Liver (tissue), 9 donors: ENCODE measurements around the gene UGT3A1. TPM values are rescaled to one million over a fixed set of nuclear protein-coding genes. Genes with fewer than 3 reads are reported as not detected.

Experiments
- DNase-seq: peaks from one replicate; pipeline ENCODE4 v3.0.0-alpha.2; 2017; ENCODE audit warnings: low spot score
- H3K27ac ChIP-seq, 2 donors: one replicate each; pipeline ENCODE4 v1.7.0; 2013; ENCODE audit warnings: inconsistent platforms in 2 of 2, low read length in 2 of 2, control low read depth in 1 of 2, low read depth in 1 of 2, mild to moderate bottlenecking in 1 of 2
- H3K27me3 ChIP-seq, 4 donors: one replicate each; pipeline versions ENCODE4 v1.6.1 to v1.7.0; 2013; ENCODE audit warnings: low read length in 3 of 4, inconsistent platforms in 1 of 4, mild to moderate bottlenecking in 1 of 4, moderate library complexity in 1 of 4; ENCODE audit not compliant: control insufficient read depth in 4 of 4, insufficient read depth in 4 of 4
- H3K36me3 ChIP-seq, 4 donors: one replicate each; pipeline versions ENCODE4 v1.6.1 to v1.7.0; 2013; ENCODE audit warnings: low read length in 3 of 4, mild to moderate bottlenecking in 3 of 4, low read depth in 1 of 4, moderate library complexity in 1 of 4; ENCODE audit not compliant: control insufficient read depth in 4 of 4, insufficient read depth in 3 of 4
- H3K4me1 ChIP-seq, 4 donors: one replicate each; pipeline versions ENCODE4 v1.6.1 to v1.7.0; 2013; ENCODE audit warnings: low read length in 3 of 4, mild to moderate bottlenecking in 3 of 4, moderate library complexity in 1 of 4; ENCODE audit not compliant: control insufficient read depth in 4 of 4, insufficient read depth in 4 of 4
- H3K4me3 ChIP-seq, 3 donors: one replicate each; pipeline versions ENCODE4 v1.6.1 to v1.7.0; 2013; ENCODE audit warnings: low read length in 3 of 3, control low read depth in 1 of 3, low read depth in 1 of 3, mild to moderate bottlenecking in 1 of 3
- H3K9ac ChIP-seq, 2 donors: one replicate each; pipeline ENCODE4 v1.7.0; 2013; ENCODE audit warnings: low read length in 2 of 2, mild to moderate bottlenecking in 2 of 2, moderate library complexity in 2 of 2, control low read depth in 1 of 2, low read depth in 1 of 2
- H3K9me3 ChIP-seq, 4 donors: one replicate each; pipeline versions ENCODE4 v1.6.1 to v1.7.0; 2013; ENCODE audit warnings: low read length in 3 of 4; ENCODE audit not compliant: control insufficient read depth in 4 of 4
- EGR1 ChIP-seq, 2 donors: IDR thresholded peaks; 2 replicates each; pipeline ENCODE4 v1.6.1; 2016 to 2018; ENCODE audit warnings: antibody characterized with exemption in 2 of 2, low read depth in 2 of 2
- FOXA1 ChIP-seq: IDR thresholded peaks from 2 replicates; pipeline ENCODE4 v1.6.1; 2016; ENCODE audit warnings: antibody characterized with exemption
- FOXA2 ChIP-seq: IDR thresholded peaks from 2 replicates; pipeline ENCODE4 v1.6.1; 2016; ENCODE audit warnings: antibody characterized with exemption
- GABPA ChIP-seq, 2 donors: IDR thresholded peaks in 1 of 2; conservative IDR thresholded peaks in 1 of 2; 2 replicates each; pipeline ENCODE4 v1.6.1; 2016; ENCODE audit warnings: antibody characterized with exemption in 2 of 2, mild to moderate bottlenecking in 1 of 2, moderate library complexity in 1 of 2
- HNF4A ChIP-seq, 2 donors: conservative IDR thresholded peaks; 2 replicates each; pipeline ENCODE4 v1.6.1; 2016; ENCODE audit warnings: antibody characterized with exemption in 2 of 2, mild to moderate bottlenecking in 2 of 2
- HNF4G ChIP-seq: IDR thresholded peaks from 2 replicates; pipeline ENCODE4 v1.6.1; 2016; ENCODE audit warnings: antibody characterized with exemption
- NR2F2 ChIP-seq: IDR thresholded peaks from 2 replicates; pipeline ENCODE4 v1.6.1; 2016; ENCODE audit warnings: antibody characterized with exemption
- RAD21 ChIP-seq, 2 donors: IDR thresholded peaks; 2 replicates each; pipeline ENCODE4 v1.6.1; 2016; ENCODE audit warnings: antibody characterized with exemption in 2 of 2, mild to moderate bottlenecking in 2 of 2
- RXRA ChIP-seq, 2 donors: IDR thresholded peaks; 2 replicates each; pipeline ENCODE4 v1.6.1; 2017 to 2018; ENCODE audit warnings: antibody characterized with exemption in 2 of 2, mild to moderate bottlenecking in 1 of 2
- SP1 ChIP-seq: IDR thresholded peaks from 2 replicates; pipeline ENCODE4 v1.6.1; 2018; ENCODE audit warnings: antibody characterized with exemption, mild to moderate bottlenecking
- TAF1 ChIP-seq: conservative IDR thresholded peaks from 2 replicates; pipeline ENCODE4 v1.6.1; 2016; ENCODE audit warnings: antibody characterized with exemption, mild to moderate bottlenecking
- WGBS: extraction: QIAGEN DNeasy Blood & Tissue Kit; methylation state at CpG from one replicate; pipeline ENCODE4 v1.1.7; 2013; 5-methylcytosine and 5-hydroxymethylcytosine counted together
- polyA plus RNA-seq, 2 donors: library from polyadenylated mRNA; stranded (reverse) in 1 of 2; unstranded in 1 of 2; fragments of 200-250 nt in 1 of 2; fragments of >200 nt in 1 of 2; fragmentation: Nextera tagmentation in 1 of 2; extraction: Ambion mirVana in 1 of 2; gene quantifications; one replicate each; pipeline versions ENCODE4 v1.2.1 to v1.2.3, GENCODE V29; 2013 to 2015
- total RNA-seq, 2 donors: library from RNA; depleted of rRNA; stranded (reverse); fragments of >200 nt; gene quantifications; one replicate each; pipeline ENCODE4 v1.2.3, GENCODE V29; 2014
- TF ChIP-seq, protein P1 (sequence below): fragments of 150-350 bp; IDR thresholded peaks from 2 replicates; pipeline ENCODE4 v1.5.1; 2017; ENCODE audit warnings: improper control_type of control experiment, low read depth, low read length; ENCODE audit not compliant: missing input control
- TF ChIP-seq, protein P2 (sequence below): IDR thresholded peaks from 2 replicates; pipeline ENCODE4 v1.6.1; 2016; ENCODE audit warnings: antibody characterized with exemption
- TF ChIP-seq, protein P3 (sequence below): IDR thresholded peaks from 2 replicates; pipeline ENCODE4 v1.6.1; 2016; ENCODE audit warnings: antibody characterized with exemption
- TF ChIP-seq, protein P4 (sequence below): IDR thresholded peaks from 2 replicates; pipeline ENCODE4 v1.6.1; 2016; ENCODE audit warnings: antibody characterized with exemption
- donor health status: healthy.
- donor health status: healthy.
- donor health status: healthy.
- donor health status: healthy.
- donor health status: healthy.

The UGT3A1 gene
- total and polyA plus RNA-seq, 4 donors, result 0.28 to 60.6 (median 21.0) TPM

DNA sequence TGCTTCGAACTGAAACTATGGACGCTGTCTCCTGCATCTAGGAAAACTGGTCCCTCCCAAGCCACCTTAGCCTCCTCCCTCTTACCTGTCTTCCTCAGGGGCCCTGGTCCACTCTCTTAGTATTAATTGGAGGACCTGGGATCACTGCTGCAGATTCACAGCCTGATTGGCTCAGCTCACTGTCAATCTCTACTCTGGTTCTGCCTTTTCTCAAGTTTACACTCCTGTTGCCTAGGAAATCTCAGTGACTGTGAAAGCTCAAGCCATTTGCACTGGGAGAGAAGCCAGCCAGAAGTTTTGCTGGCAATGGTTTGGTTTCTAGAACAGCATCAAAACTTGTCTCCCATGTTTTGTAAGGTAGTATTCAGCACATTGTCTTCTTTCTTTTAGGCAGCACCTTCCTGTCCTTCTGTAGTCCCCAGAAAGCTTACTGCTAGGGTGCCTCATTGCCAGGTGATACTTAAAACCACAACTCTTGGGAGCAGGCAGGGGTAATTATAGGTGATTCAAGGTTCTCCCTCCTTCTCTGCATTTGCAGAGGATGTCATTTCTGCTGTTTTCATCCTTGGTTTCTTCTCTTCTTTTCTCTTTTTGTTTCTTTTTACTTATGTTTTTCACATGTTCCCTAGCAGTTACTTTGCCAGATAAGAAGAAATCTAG, 52.5 kb downstream of the UGT3A1 start, which contains the start of gene CAPSL:
TSS of gene CAPSL (minus strand) at position 55 of the 660 bp plus-strand sequence. CDS start 17,502 bp downstream, outside the sequence.
- TF ChIP-seq FOXA1 (no peak), SP1 (peak; percentile 28)
- Histone ChIP-seq H3K36me3 (no peaks in the 10 kb centered on the region), H3K4me1 (no peaks in the 10 kb centered on the region), H3K9ac (no peak within 1 kb of the TSS), H3K27ac (no peak within 1 kb of the TSS), H3K27me3 (no peaks in the 10 kb centered on the region), H3K4me3 (no peak within 1 kb of the TSS), H3K9me3 (no peaks in the 10 kb centered on the region)
- WGBS, result 39% methylated on average over 2 of the region's 2 CpGs
- peak; percentile 58 for DNase-seq

DNA sequence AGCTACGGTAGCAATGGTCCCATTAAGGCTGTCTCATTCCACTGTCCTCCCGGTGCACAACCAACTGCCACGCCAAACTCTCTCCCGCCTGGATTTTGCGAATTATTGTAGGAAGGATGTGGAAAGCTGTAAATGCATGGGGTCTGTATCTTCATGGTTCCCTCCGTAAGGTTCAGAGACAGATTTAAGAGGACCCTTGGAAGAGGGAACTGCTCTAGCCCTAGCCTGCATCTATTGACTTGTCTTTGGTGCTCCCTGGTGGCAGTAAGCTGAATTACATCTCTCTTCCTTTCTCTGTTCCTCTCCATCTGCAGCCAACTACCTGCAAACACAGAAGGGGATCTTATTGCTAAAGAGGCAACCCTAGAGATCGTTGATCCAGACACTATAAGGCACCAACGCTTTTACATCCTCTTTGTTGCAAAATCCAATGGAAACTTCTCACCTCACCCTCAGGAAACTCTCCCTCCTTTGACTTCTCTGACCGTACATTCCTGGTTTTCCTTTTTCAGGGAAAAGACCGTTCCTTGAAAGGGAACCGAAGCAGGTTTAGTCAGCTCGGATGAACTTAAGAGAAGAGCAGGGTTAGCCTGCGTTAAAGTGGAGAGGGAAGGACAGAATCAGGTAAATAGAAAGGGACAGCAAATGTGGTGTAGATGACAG, 64.7 kb downstream of the UGT3A1 start:
- DNase-seq, result peak; percentile 57
- Histone ChIP-seq H3K36me3 (no peaks in the 10 kb centered on the region), H3K9me3 (no peaks in the 10 kb centered on the region), H3K27me3 (peaks cover 0 to 7% (median 2%) of the 10 kb centered on the region in 4 donors), H3K4me1 (peaks cover 0 to 11% (median 6%) of the 10 kb centered on the region in 4 donors), H3K9ac (no peak overlapping the region), H3K27ac (no peak overlapping the region), H3K4me3 (no peak overlapping the region)
- TF ChIP-seq EGR1 (IDR thresholded peaks at IDR 0.05; ENCODE audit: low read depth in 2 of 2) (no peak), RAD21 (IDR thresholded peaks at IDR 0.05) (peak; percentile 95)
- TF ChIP-seq, protein P1, sequence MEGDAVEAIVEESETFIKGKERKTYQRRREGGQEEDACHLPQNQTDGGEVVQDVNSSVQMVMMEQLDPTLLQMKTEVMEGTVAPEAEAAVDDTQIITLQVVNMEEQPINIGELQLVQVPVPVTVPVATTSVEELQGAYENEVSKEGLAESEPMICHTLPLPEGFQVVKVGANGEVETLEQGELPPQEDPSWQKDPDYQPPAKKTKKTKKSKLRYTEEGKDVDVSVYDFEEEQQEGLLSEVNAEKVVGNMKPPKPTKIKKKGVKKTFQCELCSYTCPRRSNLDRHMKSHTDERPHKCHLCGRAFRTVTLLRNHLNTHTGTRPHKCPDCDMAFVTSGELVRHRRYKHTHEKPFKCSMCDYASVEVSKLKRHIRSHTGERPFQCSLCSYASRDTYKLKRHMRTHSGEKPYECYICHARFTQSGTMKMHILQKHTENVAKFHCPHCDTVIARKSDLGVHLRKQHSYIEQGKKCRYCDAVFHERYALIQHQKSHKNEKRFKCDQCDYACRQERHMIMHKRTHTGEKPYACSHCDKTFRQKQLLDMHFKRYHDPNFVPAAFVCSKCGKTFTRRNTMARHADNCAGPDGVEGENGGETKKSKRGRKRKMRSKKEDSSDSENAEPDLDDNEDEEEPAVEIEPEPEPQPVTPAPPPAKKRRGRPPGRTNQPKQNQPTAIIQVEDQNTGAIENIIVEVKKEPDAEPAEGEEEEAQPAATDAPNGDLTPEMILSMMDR, result peak; percentile 86
- WGBS, result 34% methylated on average over 13 of the region's 13 CpGs

DNA sequence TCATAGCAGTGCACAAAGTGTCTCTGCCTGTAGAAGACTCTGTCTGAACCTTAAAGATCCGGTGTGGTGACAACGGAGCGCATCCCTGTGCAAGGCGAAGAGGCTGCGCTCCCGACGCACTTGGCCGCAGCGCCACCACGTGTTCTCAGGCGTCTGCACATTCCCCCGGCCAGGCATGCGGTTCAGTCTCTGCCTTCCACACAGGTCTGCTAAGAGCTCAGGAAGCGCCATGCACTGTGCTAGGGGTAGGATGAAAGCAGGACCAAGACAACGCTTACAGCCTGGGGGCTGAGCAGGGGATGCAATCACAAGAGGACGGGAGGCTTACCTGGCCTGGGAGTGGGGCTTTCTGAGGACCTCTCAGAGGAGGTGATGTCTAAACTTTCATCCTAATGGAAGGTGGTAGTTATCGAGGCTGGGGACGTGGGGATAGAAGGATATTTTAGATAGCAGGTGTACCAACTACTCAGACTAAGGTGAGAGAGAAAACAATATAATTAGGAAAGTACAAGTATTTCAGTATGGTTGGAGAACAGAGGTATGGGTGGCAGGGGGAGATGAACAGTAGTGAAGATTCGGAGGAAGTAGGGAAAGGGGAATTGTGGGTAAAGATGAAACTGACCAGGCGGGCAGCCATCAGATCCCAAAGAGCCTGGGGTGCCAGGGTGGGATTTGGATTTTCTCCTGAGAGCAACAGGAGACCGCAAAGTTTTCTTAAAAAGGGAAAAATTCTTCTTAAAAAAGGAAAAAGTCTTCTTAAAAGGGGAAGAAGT, 66.1 kb downstream of the UGT3A1 start:
- H3K36me3 ChIP-seq, result no peaks in the 10 kb centered on the region
- peak; percentile 52 for DNase-seq
- 13% methylated on average over 21 of the region's 21 CpGs for WGBS
- H3K4me1 ChIP-seq, result peaks cover 0 to 11% (median 6%) of the 10 kb centered on the region in 4 donors
- H3K9me3 ChIP-seq, result no peaks in the 10 kb centered on the region
- no peak overlapping the region for H3K27ac ChIP-seq
- H3K9ac ChIP-seq, result no peak overlapping the region
- H3K27me3 ChIP-seq, result peaks cover 0 to 7% (median 2%) of the 10 kb centered on the region in 4 donors
- H3K4me3 ChIP-seq, result no peak overlapping the region
- no peak for TF ChIP-seq EGR1 (IDR thresholded peaks at IDR 0.05; ENCODE audit: low read depth in 2 of 2)
- TF ChIP-seq TAF1, result no peak
- no peak for TF ChIP-seq FOXA2
- TF ChIP-seq HNF4A (conservative IDR thresholded peaks at IDR 0.05), result no peak
- TF ChIP-seq HNF4G, result no peak
- TF ChIP-seq, protein P1, result peak; percentile 44
- TF ChIP-seq, protein P2, sequence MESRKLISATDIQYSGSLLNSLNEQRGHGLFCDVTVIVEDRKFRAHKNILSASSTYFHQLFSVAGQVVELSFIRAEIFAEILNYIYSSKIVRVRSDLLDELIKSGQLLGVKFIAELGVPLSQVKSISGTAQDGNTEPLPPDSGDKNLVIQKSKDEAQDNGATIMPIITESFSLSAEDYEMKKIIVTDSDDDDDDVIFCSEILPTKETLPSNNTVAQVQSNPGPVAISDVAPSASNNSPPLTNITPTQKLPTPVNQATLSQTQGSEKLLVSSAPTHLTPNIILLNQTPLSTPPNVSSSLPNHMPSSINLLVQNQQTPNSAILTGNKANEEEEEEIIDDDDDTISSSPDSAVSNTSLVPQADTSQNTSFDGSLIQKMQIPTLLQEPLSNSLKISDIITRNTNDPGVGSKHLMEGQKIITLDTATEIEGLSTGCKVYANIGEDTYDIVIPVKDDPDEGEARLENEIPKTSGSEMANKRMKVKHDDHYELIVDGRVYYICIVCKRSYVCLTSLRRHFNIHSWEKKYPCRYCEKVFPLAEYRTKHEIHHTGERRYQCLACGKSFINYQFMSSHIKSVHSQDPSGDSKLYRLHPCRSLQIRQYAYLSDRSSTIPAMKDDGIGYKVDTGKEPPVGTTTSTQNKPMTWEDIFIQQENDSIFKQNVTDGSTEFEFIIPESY, result no peak
- TF ChIP-seq GABPA (IDR thresholded peaks at IDR 0.05 in 1 of 2, conservative IDR thresholded peaks at IDR 0.05 in 1 of 2), result no peak
- TF ChIP-seq, protein P3, sequence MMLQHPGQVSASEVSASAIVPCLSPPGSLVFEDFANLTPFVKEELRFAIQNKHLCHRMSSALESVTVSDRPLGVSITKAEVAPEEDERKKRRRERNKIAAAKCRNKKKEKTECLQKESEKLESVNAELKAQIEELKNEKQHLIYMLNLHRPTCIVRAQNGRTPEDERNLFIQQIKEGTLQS, result no peak
- TF ChIP-seq, protein P4, sequence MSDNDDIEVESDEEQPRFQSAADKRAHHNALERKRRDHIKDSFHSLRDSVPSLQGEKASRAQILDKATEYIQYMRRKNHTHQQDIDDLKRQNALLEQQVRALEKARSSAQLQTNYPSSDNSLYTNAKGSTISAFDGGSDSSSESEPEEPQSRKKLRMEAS, result peak; percentile 51
- no peak for TF ChIP-seq FOXA1
- TF ChIP-seq NR2F2, result no peak
- TF ChIP-seq RAD21 (IDR thresholded peaks at IDR 0.05), result peak; percentile 83 to 86
- TF ChIP-seq RXRA (IDR thresholded peaks at IDR 0.05), result no peak
